Thymus (tissue), 11 donors: ENCODE data around the gene CCNQ. TPM values are rescaled to one million over a fixed set of nuclear protein-coding genes. Genes with fewer than 3 reads are reported as not detected.
A peak's percentile ranks its signal among the peaks of the same experiment; 100 is the strongest.

Source experiments
- DNase-seq, 9 donors: peaks; one replicate each; pipeline ENCODE4 v3.0.0-alpha.2; 2013; ENCODE audit warnings: low spot score in 9 of 9, low read depth in 6 of 9, missing footprints in 1 of 9
- H3K27ac ChIP-seq, 2 donors: one replicate each; pipeline ENCODE4 v1.5.1; 2013; ENCODE audit warnings: control low read depth in 1 of 2, low read depth in 1 of 2, low read length in 1 of 2, mild to moderate bottlenecking in 1 of 2, moderate library complexity in 1 of 2
- H3K27me3 ChIP-seq, 2 donors: one replicate each; pipeline ENCODE4 v1.5.1; 2013; ENCODE audit warnings: low read length in 1 of 2; ENCODE audit not compliant: control insufficient read depth in 2 of 2, insufficient read depth in 1 of 2
- H3K36me3 ChIP-seq, 2 donors: one replicate each; pipeline ENCODE4 v1.5.1; 2013; ENCODE audit warnings: low read length in 1 of 2, mild to moderate bottlenecking in 1 of 2, moderate library complexity in 1 of 2; ENCODE audit not compliant: control insufficient read depth in 2 of 2, insufficient read depth in 2 of 2
- H3K4me1 ChIP-seq, 2 donors: one replicate each; pipeline ENCODE4 v1.5.1; 2013; ENCODE audit warnings: low read length in 2 of 2; ENCODE audit not compliant: control insufficient read depth in 2 of 2, insufficient read depth in 2 of 2
- H3K4me3 ChIP-seq, 2 donors: one replicate each; pipeline ENCODE4 v1.5.1; 2013; ENCODE audit warnings: low read length in 2 of 2, control low read depth in 1 of 2, mild to moderate bottlenecking in 1 of 2
- H3K9me3 ChIP-seq, 2 donors: one replicate each; pipeline ENCODE4 v1.5.1; 2013; ENCODE audit warnings: low read length in 1 of 2, mild to moderate bottlenecking in 1 of 2; ENCODE audit not compliant: control insufficient read depth in 2 of 2, insufficient read depth in 1 of 2
- WGBS: extraction: QIAGEN DNeasy Blood & Tissue Kit; methylation state at CpG from one replicate; pipeline ENCODE4 v1.1.7; 2013; 5-methylcytosine and 5-hydroxymethylcytosine counted together
- polyA plus RNA-seq: library from polyadenylated mRNA; stranded (reverse); fragments of 200-250 nt; gene quantifications from one replicate; pipeline ENCODE4 v1.2.3, GENCODE V29; 2013
- total RNA-seq: library from RNA; stranded (reverse); fragments of 120-200 nt; gene quantifications from one replicate; pipeline ENCODE4 v1.2.4, GENCODE V29; 2013
- donor health status: healthy.

CCNQ gene
- total and polyA plus RNA-seq, 2 donors = 21.1 to 28.4 TPM

DNA sequence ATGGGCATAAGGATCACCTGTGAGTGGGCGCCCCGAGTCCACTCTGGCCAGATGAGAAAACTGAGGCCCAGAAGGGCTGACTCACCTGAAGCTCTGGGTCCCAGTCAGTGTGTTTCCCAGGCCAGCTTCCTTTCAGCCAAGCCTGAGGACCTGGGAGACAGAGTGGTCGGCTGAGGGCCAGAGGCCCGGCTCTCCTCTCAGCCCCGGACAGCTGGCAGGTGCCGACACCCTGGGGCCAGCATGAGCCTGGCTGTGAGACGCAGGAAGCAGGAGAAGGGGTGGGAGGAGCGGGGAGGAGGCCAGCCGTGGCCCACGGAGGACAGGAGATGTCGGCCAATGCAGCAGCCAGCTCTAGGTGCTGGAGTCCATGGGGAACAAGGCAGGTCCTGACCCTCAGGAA lies 52.6 kb downstream of the CCNQ start:
- H3K36me3 ChIP-seq = no peaks in the 10 kb centered on the region
- no peak overlapping the region for H3K27ac ChIP-seq
- peaks cover 0 to 12% of the 10 kb centered on the region in 2 donors for H3K27me3 ChIP-seq
- no peak overlapping the region for H3K4me3 ChIP-seq
- H3K9me3 ChIP-seq = no peaks in the 10 kb centered on the region
- no peak for DNase-seq
- WGBS = 94% methylated on average over 11 of the region's 11 CpGs
- H3K4me1 ChIP-seq = no peaks in the 10 kb centered on the region

GRCh38 chrX:153544727-153545126 lies 54.2 kb downstream of the CCNQ start:
- WGBS = 90% methylated on average over 8 of the region's 8 CpGs
- DNase-seq = no peak
- Histone ChIP-seq H3K4me1 (no peaks in the 10 kb centered on the region), H3K27me3 (peaks cover 0 to 18% of the 10 kb centered on the region in 2 donors), H3K27ac (no peak overlapping the region), H3K36me3 (no peaks in the 10 kb centered on the region), H3K9me3 (no peaks in the 10 kb centered on the region), H3K4me3 (no peak overlapping the region)

GRCh38 chrX:153539979-153540358 lies 59.0 kb downstream of the CCNQ start:
- DNase-seq = no peak
- Histone ChIP-seq H3K36me3 (no peaks in the 10 kb centered on the region), H3K27me3 (peaks cover 3 to 14% of the 10 kb centered on the region in 2 donors), H3K9me3 (no peaks in the 10 kb centered on the region), H3K4me3 (no peak overlapping the region), H3K27ac (no peak overlapping the region), H3K4me1 (no peaks in the 10 kb centered on the region)
- 84% methylated on average over 9 of the region's 9 CpGs for WGBS

GRCh38 chrX:153539171-153539978 lies 59.6 kb downstream of the CCNQ start:
- Histone ChIP-seq H3K9me3 (no peaks in the 10 kb centered on the region), H3K4me1 (no peaks in the 10 kb centered on the region), H3K27me3 (peaks cover 3 to 14% of the 10 kb centered on the region in 2 donors), H3K4me3 (no peak overlapping the region), H3K36me3 (no peaks in the 10 kb centered on the region), H3K27ac (no peak overlapping the region)
- DNase-seq = peak in 7 of 9 donors; percentile 3 to 54 (median 8)
- 41% methylated on average over 31 of the region's 31 CpGs for WGBS

- peaks cover 3 to 14% of the 10 kb centered on the region in 2 donors for H3K27me3 ChIP-seq
- WGBS = 88% methylated on average over 17 of the region's 17 CpGs
- DNase-seq = no peak
These were observed 60.5 kb downstream of the CCNQ start for GRCh38 chrX:153538424-153538823.

More at GRCh38 chrX:153538424-153538823, 60.5 kb downstream of the CCNQ start:
- H3K9me3 ChIP-seq = no peaks in the 10 kb centered on the region
- no peak overlapping the region for H3K4me3 ChIP-seq
- H3K4me1 ChIP-seq = no peaks in the 10 kb centered on the region
- no peaks in the 10 kb centered on the region for H3K36me3 ChIP-seq
- H3K27ac ChIP-seq = no peak overlapping the region

Other genes with a start within 250 kb of the CCNQ start
- not detected for gene PNMA6E, start 197.8 kb downstream of the CCNQ start, total RNA-seq
- gene PNMA6E, start 197.8 kb downstream of the CCNQ start, polyA plus RNA-seq = 0.05 TPM
- gene ZFP92, start 187.7 kb downstream of the CCNQ start, total RNA-seq = 0.19 TPM
- 0.27 TPM for gene ZFP92, start 187.7 kb downstream of the CCNQ start, polyA plus RNA-seq
- gene TREX2, start 153.1 kb downstream of the CCNQ start, total RNA-seq = 0.38 TPM
- gene TREX2, start 153.1 kb downstream of the CCNQ start, polyA plus RNA-seq = 1.2 TPM
- gene HAUS7, start 128.6 kb downstream of the CCNQ start, total RNA-seq = 19.1 TPM
- 47.6 TPM for gene HAUS7, start 128.6 kb downstream of the CCNQ start, polyA plus RNA-seq
- gene BGN, start 104.2 kb downstream of the CCNQ start, total RNA-seq = 3.4 TPM
- gene BGN, start 104.2 kb downstream of the CCNQ start, polyA plus RNA-seq = 21.6 TPM
- 0.09 TPM for gene ATP2B3, start 81.5 kb downstream of the CCNQ start, total RNA-seq
- gene ATP2B3, start 81.5 kb downstream of the CCNQ start, polyA plus RNA-seq = 0.02 TPM
- 1.7 TPM for gene DUSP9, start 48.1 kb upstream of the CCNQ start, total RNA-seq
- gene DUSP9, start 48.1 kb upstream of the CCNQ start, polyA plus RNA-seq = 0.07 TPM
- 8.2 TPM for gene PNCK, start 74.7 kb upstream of the CCNQ start, total RNA-seq
- gene PNCK, start 74.7 kb upstream of the CCNQ start, polyA plus RNA-seq = 2.4 TPM
- 5.5 TPM for gene SLC6A8, start 88.8 kb upstream of the CCNQ start, total RNA-seq
- 18.2 TPM for gene SLC6A8, start 88.8 kb upstream of the CCNQ start, polyA plus RNA-seq
- gene BCAP31, start 125.2 kb upstream of the CCNQ start, total RNA-seq = 71.9 TPM
- gene BCAP31, start 125.2 kb upstream of the CCNQ start, polyA plus RNA-seq = 114 TPM
- 4.7 TPM for gene ABCD1, start 125.7 kb upstream of the CCNQ start, total RNA-seq
- gene ABCD1, start 125.7 kb upstream of the CCNQ start, polyA plus RNA-seq = 6.8 TPM
- gene PLXNB3, start 165.1 kb upstream of the CCNQ start, total RNA-seq = 0.14 TPM
- gene PLXNB3, start 165.1 kb upstream of the CCNQ start, polyA plus RNA-seq = 0.71 TPM
- gene SRPK3, start 181.9 kb upstream of the CCNQ start, total RNA-seq = 0.61 TPM
- 0.75 TPM for gene SRPK3, start 181.9 kb upstream of the CCNQ start, polyA plus RNA-seq
- gene IDH3G, start 195.2 kb upstream of the CCNQ start, total RNA-seq = 37.5 TPM
- 39.2 TPM for gene IDH3G, start 195.2 kb upstream of the CCNQ start, polyA plus RNA-seq
- gene SSR4, start 195.5 kb upstream of the CCNQ start, total RNA-seq = 257 TPM
- 328 TPM for gene SSR4, start 195.5 kb upstream of the CCNQ start, polyA plus RNA-seq
- gene PDZD4, start 231.4 kb upstream of the CCNQ start, total RNA-seq = 0.61 TPM
- gene PDZD4, start 231.4 kb upstream of the CCNQ start, polyA plus RNA-seq = 7.9 TPM